A549 (cell line): ENCODE results near the gene RTN4IP1.

ENCODE experiments used
- CBX2 ChIP-seq: fragments of 200-600 bp; sonication (generic); IDR thresholded peaks from 2 replicates; pipeline ENCODE4 v1.6.1; 2016; ENCODE audit warnings: low read depth, mild to moderate bottlenecking, borderline replicate concordance
- CHD2 ChIP-seq: fragments of 150-350 bp; IDR thresholded peaks from 2 replicates; pipeline ENCODE4 v1.6.1; 2014; ENCODE audit warnings: low read length; ENCODE audit not compliant: partially characterized antibody
- ELK1 ChIP-seq: fragments of 150-350 bp; IDR thresholded peaks from 2 replicates; pipeline ENCODE4 v1.6.1; 2014; ENCODE audit warnings: low read depth, mild to moderate bottlenecking, low read length
- JUN ChIP-seq, 2 experiments: fragments of >200 bp; sonication (Bioruptor Twin); formaldehyde crosslinking; IDR thresholded peaks; 2 replicates in 1 of 2; 3 replicates in 1 of 2; pipeline ENCODE4 v1.6.1; 2016 to 2017
- JUNB ChIP-seq: fragments of >200 bp; sonication (Bioruptor Twin); formaldehyde crosslinking; IDR thresholded peaks from 2 replicates; pipeline ENCODE4 v1.6.1; 2016
- KDM1A ChIP-seq: fragments of 200-600 bp; sonication (generic); IDR thresholded peaks from 2 replicates; pipeline ENCODE4 v1.6.1; 2016; ENCODE audit warnings: low read depth, mild to moderate bottlenecking
- NFE2L2 ChIP-seq: fragments of 150-350 bp; conservative IDR thresholded peaks from 2 replicates; pipeline ENCODE4 v1.6.1; 2014; ENCODE audit warnings: low read length
- POLR2A ChIP-seq: IDR thresholded peaks from 2 replicates; pipeline ENCODE4 v1.6.1; 2012; ENCODE audit warnings: mild to moderate bottlenecking, low read length
- REST ChIP-seq: fragments of 200-600 bp; sonication (generic); IDR thresholded peaks from 2 replicates; pipeline ENCODE4 v1.6.1; 2016; ENCODE audit warnings: antibody characterized with exemption, mild to moderate bottlenecking, moderate library complexity
- RFX5 ChIP-seq: fragments of 450-650 bp; IDR thresholded peaks from 2 replicates; pipeline ENCODE4 v1.7.1; 2014; ENCODE audit warnings: antibody characterized with exemption, mild to moderate bottlenecking, moderate library complexity
- ZNF302 ChIP-seq: fragments of 250-450 bp; sonication (Bioruptor Pico); IDR thresholded peaks from 2 replicates; pipeline ENCODE4 v1.9.0; 2021; ENCODE audit warnings: inconsistent platforms, mild to moderate bottlenecking, moderate library complexity
- TF ChIP-seq, protein P1 (sequence below): fragments of >200 bp; sonication (Bioruptor Twin); formaldehyde crosslinking; IDR thresholded peaks from 3 replicates; pipeline ENCODE4 v1.5.1; 2016
- TF ChIP-seq, protein P2 (sequence below): fragments of 450-650 bp; IDR thresholded peaks from 2 replicates; pipeline ENCODE4 v1.6.1; 2014; ENCODE audit warnings: antibody characterized with exemption

- TF ChIP-seq, protein P1, sequence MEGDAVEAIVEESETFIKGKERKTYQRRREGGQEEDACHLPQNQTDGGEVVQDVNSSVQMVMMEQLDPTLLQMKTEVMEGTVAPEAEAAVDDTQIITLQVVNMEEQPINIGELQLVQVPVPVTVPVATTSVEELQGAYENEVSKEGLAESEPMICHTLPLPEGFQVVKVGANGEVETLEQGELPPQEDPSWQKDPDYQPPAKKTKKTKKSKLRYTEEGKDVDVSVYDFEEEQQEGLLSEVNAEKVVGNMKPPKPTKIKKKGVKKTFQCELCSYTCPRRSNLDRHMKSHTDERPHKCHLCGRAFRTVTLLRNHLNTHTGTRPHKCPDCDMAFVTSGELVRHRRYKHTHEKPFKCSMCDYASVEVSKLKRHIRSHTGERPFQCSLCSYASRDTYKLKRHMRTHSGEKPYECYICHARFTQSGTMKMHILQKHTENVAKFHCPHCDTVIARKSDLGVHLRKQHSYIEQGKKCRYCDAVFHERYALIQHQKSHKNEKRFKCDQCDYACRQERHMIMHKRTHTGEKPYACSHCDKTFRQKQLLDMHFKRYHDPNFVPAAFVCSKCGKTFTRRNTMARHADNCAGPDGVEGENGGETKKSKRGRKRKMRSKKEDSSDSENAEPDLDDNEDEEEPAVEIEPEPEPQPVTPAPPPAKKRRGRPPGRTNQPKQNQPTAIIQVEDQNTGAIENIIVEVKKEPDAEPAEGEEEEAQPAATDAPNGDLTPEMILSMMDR: no peak
- TF ChIP-seq POLR2A (no peak), KDM1A (no peak), ZNF302 (CRISPR knock-in tag) (no peak), ELK1 (no peak), CHD2 (no peak), REST (no peak), JUN (IDR thresholded peaks at IDR 0.05) (no peak), RFX5 (no peak), NFE2L2 (no peak), JUNB (no peak), CBX2 (no peak)
- TF ChIP-seq, protein P2, sequence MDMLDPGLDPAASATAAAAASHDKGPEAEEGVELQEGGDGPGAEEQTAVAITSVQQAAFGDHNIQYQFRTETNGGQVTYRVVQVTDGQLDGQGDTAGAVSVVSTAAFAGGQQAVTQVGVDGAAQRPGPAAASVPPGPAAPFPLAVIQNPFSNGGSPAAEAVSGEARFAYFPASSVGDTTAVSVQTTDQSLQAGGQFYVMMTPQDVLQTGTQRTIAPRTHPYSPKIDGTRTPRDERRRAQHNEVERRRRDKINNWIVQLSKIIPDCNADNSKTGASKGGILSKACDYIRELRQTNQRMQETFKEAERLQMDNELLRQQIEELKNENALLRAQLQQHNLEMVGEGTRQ: no peak
Observed at GRCh38 chr6:106551155-106551554, 78.1 kb downstream of the RTN4IP1 start.
